GM18499 (cell line): ENCODE results near the gene DLL1.
"Not testable (repeated sequence)": the region's sequence is repeated elsewhere in the genome, so short reads cannot be mapped to it uniquely, and the experiment has no call there.

Source experiments
- ATAC-seq: cut with Tn5 transposase; IDR thresholded peaks from one replicate; pipeline ENCODE4 v1.9.1; 2021; ENCODE audit warnings: moderate number of reproducible peaks; ENCODE audit not compliant: insufficient read depth, unreplicated experiment

Gene DLL1

DNA sequence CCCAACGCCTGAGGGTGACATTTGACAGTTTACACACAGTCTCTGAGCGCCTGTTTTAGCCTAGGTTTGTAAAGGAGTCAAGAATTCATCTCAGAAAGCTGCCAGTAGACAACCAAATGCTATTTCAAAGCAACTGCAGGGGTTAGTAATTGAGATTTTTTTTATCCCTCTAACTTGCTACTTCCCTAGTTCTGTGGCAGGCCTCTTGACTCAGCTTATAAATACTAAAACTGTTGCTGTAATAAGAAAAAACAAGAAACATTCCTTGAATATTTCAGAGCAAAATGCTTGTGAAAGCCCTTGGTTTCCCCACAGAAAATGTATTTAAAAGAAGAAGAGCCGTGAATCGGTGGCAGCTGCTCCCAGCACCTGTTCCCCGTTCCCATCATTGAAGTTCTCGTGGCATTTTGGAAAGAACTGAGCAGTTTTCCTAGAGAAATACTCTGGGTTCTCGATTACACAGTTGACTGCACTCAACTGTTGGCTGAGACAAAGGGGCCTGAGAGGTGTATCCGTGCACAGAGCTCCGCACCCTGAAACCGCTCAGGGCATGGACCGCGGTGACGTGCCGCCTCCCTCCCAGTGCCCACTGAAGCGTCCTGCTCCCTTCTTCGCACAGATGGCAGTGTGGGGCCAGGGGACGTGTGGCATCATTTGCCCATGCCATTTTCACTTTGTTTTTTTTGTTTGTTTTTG, 20.9 kb downstream of the DLL1 start:
- ATAC-seq: no peak

DNA sequence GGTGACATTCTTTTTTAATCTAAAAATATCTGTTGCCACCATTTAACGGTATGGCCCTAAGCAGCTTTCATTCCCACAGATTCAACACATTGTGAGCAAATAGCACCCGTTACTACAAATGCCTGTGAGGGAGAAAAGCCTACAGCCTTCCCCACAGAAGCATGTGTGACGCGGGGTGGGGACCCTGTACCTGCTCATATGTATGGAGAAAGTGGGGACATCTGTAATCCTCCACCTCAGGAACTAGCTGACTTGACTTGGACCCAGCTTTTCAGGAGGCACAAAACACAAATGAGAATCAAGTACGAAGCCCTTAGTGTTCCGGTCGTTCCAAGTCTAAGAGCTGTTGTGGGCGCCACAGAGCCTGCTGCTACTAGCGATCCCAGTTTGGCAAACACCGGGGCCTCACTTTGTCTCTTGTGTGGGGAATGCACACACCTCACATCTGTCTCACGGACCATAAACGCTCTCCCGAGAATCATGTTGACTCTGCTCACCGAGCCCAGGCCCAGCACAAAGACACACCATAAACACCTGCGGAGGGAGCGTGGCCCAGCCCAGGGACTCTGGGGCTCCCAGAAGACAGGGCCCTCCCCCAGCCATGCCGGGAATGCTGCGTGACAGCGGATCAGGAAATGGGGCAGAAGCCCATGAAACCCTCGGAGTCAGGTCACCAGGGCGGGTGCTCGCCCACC, 21.6 kb downstream of the DLL1 start:
- no peak for ATAC-seq

DNA sequence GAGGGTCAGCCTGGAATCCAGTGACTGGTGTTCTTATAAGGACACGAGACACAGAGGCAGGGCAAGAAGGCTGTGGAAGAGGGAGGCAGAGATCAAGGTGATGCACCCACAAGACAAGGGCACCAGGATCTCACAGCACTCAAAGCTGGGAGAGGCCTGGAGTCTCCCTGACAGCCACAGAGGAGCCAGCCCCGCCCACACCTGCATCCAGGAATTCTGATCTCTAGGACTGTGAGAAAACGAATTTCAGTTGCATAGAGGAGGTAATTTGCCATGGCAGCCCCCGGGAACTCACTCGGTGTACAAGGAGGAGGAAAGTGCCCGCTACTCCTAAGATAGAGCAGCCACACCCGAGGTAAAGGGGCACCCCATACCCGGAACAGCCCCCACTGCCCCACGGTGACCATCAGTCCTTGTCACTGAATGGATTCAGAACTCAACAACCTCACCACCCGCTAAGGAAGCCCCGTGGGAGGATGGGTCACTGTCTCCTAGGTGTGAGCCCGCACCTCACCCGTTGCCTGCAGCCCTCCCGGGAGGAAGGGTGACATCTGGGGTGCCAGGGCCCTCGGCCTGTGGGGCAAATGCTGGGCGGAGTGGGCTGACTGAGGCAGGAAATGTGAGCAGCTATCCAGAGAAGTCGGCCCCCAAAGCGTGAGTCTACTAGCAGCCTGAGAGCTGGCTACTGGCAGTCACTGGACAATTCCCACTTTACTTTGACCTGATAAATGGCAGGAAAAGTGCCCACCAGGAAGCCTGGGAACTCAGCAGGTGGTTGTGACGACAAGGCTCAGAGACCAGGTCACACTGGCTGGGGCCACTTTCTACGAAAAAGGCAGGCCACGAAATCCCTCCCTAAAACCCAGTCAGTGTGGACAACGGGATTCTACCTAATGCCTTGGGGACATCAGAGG, 22.4 kb downstream of the DLL1 start:
- ATAC-seq: no peak

DNA sequence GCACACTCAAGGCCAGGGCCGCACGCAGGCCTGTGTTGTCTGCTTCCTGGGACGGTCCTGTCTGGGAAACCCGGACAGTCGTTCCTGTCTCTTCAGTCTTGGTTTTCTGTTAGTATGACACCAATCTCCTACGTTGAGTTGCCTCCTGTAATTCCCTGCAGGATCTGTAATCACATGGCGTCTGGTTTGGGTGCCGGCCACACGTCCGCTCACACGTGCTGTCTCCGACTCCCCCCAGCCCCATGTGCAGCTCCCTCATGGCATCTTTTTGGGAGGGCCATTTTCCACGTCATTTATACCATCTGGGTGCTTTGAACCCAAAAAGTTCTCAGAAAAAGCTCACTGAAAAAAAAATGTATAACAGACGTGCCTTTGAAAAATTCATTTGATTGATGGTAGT, 23.2 kb downstream of the DLL1 start:
- ATAC-seq: no peak

DNA sequence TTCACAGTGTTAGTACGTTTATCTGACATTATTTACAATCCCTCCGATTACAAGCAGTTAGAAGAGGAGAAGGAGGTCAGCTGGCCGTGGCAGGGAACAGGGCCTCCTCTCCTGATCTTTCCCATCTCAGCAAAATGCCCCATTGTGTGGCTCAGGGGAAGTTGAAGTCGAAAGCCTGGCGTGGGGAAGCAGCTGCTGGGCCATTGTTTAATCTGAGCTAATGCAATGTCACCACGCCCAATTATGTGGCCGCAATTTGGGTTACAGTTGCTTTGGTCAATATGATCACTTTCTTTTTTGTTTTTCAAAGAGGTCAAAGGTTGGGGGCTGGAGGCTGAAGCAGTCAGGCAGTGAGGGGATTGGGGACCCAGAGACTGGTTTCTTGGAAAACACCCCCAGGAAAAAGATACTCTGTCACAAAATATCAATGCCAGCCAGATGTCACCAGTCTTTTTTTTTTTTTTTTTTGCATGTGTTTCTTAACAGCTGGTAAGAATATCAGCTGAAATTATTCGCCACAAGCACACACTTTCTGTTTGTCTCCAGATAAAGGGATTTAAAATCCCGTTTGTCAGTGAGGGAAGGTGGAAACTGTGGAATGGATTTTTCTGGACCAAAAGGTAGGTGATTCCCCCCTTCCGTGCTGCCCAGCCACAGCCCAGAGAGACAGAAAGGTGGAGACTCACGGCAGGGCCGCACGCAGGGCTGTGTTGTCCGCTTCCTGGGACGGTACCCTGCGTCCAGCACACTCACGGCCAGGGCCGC, 24.6 kb downstream of the DLL1 start:
- no peak for ATAC-seq

DNA sequence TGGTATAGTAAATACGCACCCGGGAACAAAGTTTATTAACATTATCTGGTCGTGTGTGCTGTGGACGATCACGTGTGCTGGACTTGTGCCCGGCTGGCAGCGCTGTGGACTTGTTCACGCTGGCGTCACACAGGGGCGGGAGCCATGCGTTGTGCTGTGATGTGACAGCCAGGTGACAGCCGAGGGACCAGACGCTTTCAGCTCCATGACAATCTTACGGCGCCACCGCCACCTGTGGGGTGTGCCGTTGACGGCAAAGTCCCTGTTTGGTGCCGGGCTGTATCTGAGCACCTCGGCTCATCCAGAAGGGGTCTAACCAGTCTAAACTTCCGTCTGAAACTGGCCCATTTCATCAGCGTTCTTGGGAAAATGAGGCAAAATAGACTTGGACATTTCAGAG, 25.2 kb downstream of the DLL1 start:
- no peak for ATAC-seq

DNA sequence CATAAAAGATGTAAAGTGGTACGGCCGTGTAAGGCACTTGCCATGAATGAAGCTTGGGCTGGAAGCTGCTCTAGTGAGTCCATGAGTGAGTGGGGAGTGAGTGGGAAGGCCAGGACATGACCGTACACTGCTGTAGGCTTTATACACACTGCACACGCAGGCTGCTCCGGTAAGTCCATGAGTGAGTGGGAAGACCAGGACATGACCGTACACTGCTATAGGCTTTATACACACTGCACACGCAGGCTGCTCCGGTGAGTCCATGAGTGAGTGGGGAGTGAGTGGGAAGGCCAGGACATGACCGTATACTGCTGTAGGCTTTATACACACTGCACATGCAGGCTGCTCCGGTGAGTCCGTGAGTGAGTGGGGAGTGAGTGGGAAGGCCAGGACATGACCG, 26.2 kb downstream of the DLL1 start:
- not testable (repeated sequence) for ATAC-seq

DNA sequence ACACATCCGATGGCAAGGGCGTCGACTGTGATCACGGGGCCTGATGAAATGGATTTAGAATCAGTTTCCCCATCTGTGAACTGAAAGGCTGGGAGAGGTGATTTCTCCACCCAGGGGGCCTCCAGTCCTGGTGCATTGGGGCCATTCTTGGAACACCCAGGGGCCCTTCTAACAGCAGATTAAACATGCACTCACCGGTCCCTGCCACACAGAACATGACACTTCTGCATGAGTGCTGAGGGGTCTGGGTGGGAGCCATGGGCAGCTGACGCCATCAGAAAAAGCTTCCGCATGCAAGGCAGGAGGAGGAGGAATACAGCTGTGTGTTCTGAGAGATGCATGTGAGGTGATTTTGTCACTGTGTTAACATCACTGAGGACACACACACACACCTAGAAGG, 26.8 kb downstream of the DLL1 start:
- ATAC-seq: no peak

DNA sequence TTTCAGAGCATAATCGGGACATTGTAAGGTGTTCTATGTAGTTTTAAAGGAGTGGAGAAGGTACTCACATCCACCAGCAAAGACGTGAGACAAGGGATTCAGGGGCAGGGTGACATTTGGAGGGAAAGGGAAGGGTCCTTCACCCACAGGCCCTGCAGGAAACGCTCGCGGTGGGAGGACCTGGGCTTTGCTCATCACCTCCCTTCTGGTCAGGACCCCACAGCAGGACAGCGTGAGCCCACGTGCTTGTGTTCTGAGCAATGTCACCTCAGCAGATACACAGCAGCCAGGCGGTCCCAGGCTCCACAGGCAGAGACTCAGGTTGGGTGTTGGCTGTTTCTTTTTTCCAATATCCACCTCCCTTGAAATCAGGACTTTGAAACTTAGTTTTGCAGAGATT, 27.5 kb downstream of the DLL1 start:
- no peak for ATAC-seq

DNA sequence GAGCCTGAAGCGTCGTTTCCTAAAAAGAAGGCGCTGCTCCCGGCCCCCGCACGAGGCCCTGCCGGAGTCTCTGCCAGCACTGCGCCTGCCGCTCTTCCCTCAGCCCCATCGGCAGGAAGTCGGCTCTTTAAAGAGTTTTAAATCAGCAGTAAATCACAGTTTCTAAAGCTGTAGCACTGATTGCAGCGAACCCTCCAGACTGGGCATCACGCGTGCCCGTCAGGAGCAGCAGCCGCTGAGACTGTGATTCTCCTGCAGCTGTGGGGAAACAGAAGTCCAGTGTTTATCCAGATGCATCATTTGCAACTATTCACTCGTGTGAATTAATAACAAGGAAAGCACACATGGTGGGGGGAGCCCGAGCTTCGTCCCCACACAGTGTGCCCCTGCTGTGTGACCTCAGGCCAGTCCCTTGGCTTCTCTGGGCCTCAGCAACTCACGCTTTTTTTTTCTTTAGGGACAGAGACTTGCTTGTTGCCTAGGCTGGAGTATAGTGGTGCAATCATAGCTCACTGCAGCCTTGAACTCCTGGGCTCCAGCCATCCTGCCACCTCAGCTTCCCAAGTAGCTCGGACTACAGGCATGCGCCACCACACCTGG, 28.3 kb downstream of the DLL1 start:
- no peak for ATAC-seq

DNA sequence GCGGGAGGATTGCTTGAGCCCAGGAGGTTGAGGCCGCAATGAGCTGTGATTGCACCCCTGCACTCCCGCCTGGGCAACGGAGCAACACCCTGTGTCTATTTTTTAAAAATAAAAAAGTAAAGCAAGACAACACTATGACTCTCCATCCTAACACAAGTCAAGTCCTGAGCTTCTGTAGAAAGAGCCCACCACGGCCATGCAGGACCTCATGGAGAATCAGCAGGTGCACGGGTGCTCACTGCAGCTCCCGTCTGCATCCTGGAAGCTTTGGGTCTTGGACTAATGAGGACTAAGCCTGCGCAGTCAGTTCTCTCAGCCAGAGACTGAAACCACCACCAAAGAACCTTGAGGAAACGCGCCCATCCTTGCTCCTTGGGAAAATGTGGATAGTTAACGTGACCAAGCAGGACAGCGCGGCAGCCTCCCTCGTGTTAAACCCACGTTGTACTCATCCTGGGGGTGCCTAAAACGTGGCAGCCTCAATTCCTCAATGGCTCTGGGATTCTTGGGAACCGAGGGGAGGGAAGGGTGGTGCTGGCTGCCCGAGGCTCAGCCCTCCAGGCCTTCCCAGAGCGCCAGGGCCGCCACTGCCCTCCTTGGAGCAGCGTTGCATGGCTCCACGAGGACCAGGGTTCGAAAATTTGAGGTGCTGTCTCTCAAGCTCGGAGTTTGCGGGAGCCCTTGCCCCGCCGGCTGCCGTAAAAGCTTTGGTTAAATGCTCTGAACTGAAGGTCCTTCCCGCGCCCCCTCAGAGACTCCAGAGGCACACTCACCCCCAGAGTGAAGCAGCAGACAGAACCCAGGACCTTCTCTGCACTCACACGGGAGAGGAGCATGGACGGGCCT, 29.0 kb downstream of the DLL1 start:
- no peak for ATAC-seq

DNA sequence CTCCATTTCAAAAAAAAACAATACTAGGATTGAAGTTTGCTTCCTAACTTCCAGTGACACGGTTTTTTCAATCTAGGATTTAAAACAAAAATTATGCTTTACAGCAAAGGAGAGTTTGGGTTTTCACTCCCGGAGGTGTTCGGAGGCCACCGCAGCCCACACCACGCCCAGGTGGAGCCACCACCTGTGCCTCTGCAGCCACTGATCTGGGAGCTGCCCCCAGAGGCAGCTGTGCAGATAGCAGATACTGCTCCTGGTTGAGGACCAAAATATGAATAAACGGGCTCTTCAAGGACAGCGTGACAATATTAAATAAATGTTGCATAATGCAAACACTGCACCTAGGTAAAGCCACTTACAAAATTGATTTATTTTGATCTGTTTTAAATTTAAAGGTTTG, 30.2 kb downstream of the DLL1 start:
- ATAC-seq: no peak

DNA sequence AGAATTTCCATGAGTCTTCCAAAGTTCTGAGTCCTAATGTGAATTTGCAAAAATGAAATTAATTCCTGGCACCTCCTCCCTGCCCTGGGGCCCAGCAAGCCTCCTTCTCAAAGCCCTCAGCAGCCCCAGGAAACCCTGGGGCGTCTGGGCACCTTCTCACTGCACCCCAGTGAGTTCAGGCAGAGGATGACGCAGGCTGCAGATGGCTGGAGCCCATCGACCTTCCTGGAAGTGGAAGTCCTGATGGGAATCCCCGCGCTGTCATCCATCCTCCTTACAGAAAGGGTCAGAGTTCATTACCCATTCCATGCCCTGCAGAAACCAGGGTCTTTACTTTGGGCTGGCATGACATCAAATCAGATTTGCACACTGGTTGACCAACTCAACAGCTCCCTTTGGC, 31.6 kb downstream of the DLL1 start:
- ATAC-seq: no peak

DNA sequence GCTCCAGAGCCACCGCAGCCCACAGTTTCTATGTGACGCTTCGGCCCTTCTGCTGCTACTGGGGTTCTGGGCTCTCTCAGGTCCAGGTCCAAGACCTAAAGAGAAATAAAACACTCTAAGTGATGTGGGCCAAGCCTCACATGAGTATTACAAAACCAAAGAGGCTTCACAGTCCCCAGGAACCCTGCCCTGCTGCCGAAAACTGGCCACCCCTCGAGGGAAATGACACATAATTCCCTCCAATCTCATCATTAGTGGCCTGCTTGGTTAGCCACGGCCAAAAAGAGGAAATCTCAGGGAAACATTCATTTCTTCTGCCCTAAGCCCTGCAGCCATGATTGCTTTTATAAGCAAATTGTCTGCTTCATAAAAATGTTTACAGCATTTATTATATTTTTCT, 32.5 kb downstream of the DLL1 start:
- no peak for ATAC-seq

DNA sequence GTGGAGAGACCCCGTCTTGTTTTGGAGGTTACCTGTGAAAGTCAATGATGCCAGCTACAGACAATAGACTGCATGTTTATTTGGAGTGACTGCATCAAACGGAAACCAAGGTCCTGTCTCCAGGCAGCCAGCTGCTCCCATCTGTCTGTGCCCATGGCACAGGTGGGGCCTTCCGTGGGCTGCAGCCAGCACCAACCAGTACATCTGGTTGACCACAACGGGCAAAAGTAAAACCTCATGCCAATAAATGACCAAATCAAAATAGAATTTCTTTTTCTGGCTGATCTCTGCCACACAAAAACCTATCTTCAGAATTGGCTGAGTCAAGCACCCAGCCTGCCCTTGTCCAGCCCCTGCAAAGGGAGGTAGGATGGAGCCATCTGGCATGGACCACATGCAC, 33.5 kb downstream of the DLL1 start:
- ATAC-seq: no peak

DNA sequence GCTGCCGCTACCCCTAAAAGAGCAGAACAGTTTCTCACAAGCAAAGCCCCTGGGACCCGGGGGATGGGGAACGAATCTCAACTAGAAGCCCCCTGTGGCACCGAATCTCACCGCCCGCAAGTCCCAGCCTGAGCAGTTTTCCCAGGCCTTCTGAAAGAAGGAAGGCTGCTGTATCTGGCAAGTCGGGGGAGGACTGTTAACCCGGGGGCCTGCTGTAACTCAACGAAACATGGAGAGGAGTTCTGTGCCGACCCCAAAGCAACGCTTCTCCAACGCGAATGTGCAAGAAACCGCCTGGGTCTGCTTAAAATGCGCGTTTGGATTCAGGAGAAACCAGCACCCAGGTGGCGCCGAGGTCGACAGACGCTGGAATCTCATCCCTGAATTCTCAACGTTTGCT, 34.2 kb downstream of the DLL1 start:
- ATAC-seq: no peak

DNA sequence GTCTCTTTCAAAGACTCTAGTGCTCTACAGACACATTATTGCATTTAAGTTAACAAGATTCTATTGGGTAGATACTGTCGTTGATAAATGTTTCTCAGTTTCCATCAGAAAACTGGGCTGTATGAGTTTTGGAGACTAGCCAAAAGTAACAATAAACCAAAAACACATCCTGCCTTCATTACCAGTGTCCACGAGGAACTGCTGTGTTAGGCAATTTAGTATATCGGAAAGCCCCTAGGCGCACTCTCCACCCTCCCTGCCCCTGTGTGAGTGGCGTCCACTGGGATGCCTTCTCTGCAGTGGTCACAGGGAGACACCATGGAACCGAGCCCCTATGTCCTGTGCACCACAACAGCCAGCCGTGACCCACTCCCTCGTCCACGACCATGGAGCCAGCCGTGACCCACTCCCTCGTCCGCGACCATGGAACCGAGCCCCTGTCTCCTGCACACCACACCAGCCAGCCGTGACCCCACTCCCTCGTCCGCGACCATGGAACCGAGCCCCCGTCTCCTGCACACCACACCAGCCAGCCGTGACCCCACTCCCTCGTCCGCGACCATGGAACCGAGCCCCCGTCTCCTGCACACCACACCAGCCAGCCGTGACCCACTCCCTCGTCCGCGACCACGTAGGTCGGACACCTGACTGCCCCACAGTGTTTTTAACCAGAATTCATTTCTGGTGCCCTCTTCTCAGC, 35.3 kb downstream of the DLL1 start:
- no peak for ATAC-seq

DNA sequence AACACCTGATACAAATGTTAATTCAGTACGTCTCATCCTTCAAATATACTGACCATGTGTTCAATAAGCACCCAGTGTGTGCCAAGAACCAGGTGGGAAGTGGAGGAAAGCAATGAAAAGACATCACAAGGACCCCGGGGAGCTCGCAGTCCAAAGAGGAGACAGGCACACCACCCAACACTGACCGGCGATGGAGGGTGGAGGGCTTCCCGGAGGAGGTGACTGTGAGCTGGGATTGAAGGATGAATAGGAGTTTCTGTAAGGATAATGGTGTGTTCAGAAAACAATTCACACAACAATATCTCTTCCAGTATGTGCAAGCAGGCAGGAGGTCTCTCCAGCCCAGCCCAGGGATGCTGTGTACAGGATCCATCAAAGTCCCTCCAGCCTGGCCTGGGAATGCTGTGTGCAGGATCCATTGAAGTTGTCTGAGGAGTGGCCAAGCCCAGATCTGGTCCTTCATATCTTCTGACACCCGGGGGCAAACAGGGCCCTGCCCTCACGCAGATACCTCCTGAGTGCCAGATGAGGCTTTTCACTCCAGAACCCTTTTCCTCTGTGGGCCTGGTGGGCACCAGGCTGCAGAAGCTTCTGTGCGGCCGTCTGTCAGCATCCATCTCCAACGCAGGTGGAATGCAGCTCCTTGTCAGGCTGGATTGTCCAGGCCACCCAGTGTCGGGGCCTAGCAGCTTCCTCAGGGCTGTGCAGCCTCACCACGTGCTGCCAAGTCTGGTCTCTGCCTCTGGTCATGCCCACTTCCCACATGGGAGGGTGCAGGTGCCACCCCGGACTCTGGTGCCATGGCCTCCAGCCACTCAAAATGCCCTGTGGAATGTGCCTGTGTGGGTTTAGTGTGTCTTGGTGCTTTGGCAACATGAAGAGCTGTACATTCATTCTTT, 36.3 kb downstream of the DLL1 start:
- ATAC-seq: no peak
